HepG2 (cell line): ENCODE results near the gene ANKRD13D. TPM values are rescaled to one million over a fixed set of nuclear protein-coding genes. Genes with fewer than 3 reads are reported as not detected.
A peak's percentile ranks its signal among the peaks of the same experiment; 100 is the strongest.

Source experiments
- ATAC-seq: fragments of 200-7000 bp; cut with Tn5 transposase; 3 replicates; pipeline ENCODE4 v1.9.1; 2020; ENCODE audit warnings: mild to moderate bottlenecking, moderate library complexity
- BruUV-seq: library from RNA; stranded (reverse); fragments of 400-500 nt; replicated peaks from 2 replicates; lab custom pipeline; 2021; lab: Mats Ljungman, UMichigan
- CTCF ChIA-PET: fragments of 300-600 bp; formaldehyde crosslinking; extraction: SDS; loops from one replicate; lab custom pipeline; 2021; ENCODE audit warnings: low total read pairs, inconsistent platforms, low intra/inter-chr PET ratio; lab: Yijun Ruan, JAX
- POLR2A ChIA-PET: fragments of 350-600 bp; sonication (Branson Sonifier 250); formaldehyde crosslinking; loops from one replicate; lab custom pipeline; 2020; ENCODE audit warnings: antibody characterized with exemption, inconsistent platforms; lab: Yijun Ruan, JAX
- DNase-seq: peaks from one replicate; pipeline ENCODE4 v3.0.0-alpha.2; 2015; ENCODE audit warnings: low spot score
- FAIRE-seq: peaks from 3 replicates; lab custom pipeline; 2011; peaks lifted over from hg19 to GRCh38; lab: Jason Lieb, UNC
- H2AFZ ChIP-seq: one replicate; pipeline ENCODE4 v1.6.1; 2011; ENCODE audit warnings: low read length, inconsistent platforms
- H3K27ac ChIP-seq: fragments of 300-600 bp; 3 replicates; pipeline ENCODE4 v1.8.0; 2011; ENCODE audit warnings: mixed run types, mild to moderate bottlenecking, mixed read lengths, low read length, inconsistent platforms; ENCODE audit not compliant: insufficient read depth; ENCODE audit errors: extremely low read length
- H3K27me3 ChIP-seq, 2 experiments: fragments of 200-600 bp in 1 of 2; 2 replicates in 1 of 2; 3 replicates in 1 of 2; pipeline versions ENCODE4 v1.6.0 to v1.8.0; 2011; ENCODE audit warnings: low read length in 2 of 2, mild to moderate bottlenecking in 2 of 2, moderate library complexity in 2 of 2, inconsistent platforms in 1 of 2; ENCODE audit not compliant: insufficient read depth in 2 of 2, control insufficient read depth in 1 of 2
- H3K36me3 ChIP-seq, 2 experiments: fragments of 200-600 bp in 1 of 2; replicated peaks in 1 of 2; 2 replicates in 1 of 2; 3 replicates in 1 of 2; pipeline versions ENCODE4 v1.5.1 to v1.8.0; 2011; ENCODE audit warnings: low read length in 2 of 2, inconsistent platforms in 1 of 2; ENCODE audit not compliant: insufficient read depth in 2 of 2, control insufficient read depth in 1 of 2
- H3K4me1 ChIP-seq: 2 replicates; pipeline ENCODE4 v1.5.1; 2012; ENCODE audit warnings: low read length, inconsistent platforms; ENCODE audit not compliant: insufficient read depth
- H3K4me2 ChIP-seq: 2 replicates; pipeline ENCODE4 v1.6.0; 2011; ENCODE audit warnings: low read depth, low read length, inconsistent platforms
- H3K4me3 ChIP-seq, 3 experiments: fragments of 200-600 bp in 1 of 3; sonication (generic), shearing (Covaris generic) in 1 of 3; replicated peaks in 1 of 3; 2 replicates each; pipeline ENCODE4 v1.5.1; 2011 to 2016; ENCODE audit warnings: low read length in 3 of 3, inconsistent platforms in 2 of 3, low read depth in 2 of 3, mild to moderate bottlenecking in 2 of 3, control low read depth in 1 of 3, mixed read lengths in 1 of 3; ENCODE audit not compliant: insufficient read depth in 1 of 3
- H3K79me2 ChIP-seq: one replicate; pipeline ENCODE4 v1.6.1; 2011; ENCODE audit warnings: low read length, inconsistent platforms; ENCODE audit not compliant: insufficient read depth
- H3K9ac ChIP-seq: 2 replicates; pipeline ENCODE4 v1.6.0; 2011; ENCODE audit warnings: mild to moderate bottlenecking, low read depth, low read length, inconsistent platforms; ENCODE audit not compliant: insufficient read depth
- H3K9me3 ChIP-seq: 2 replicates; pipeline ENCODE4 v1.5.1; 2012; ENCODE audit warnings: mild to moderate bottlenecking, low read length
- H4K20me1 ChIP-seq: 2 replicates; pipeline ENCODE4 v1.6.0; 2011; ENCODE audit warnings: inconsistent platforms, mild to moderate bottlenecking, low read length, moderate library complexity; ENCODE audit not compliant: insufficient read depth
- MAF1 ChIP-seq: sonication (generic); formaldehyde crosslinking; IDR thresholded peaks from 2 replicates; pipeline ENCODE4 v1.5.0; 2020; ENCODE audit warnings: missing genetic modification reagents, borderline replicate concordance
- MYC ChIP-seq: sonication (generic); formaldehyde crosslinking; IDR thresholded peaks from 2 replicates; pipeline ENCODE4 v1.9.0; 2021; ENCODE audit warnings: missing genetic modification reagents, borderline replicate concordance
- RARA ChIP-seq: IDR thresholded peaks from 2 replicates; pipeline ENCODE4 v1.6.1; 2016; ENCODE audit warnings: missing genetic modification reagents, missing compliant biosample characterization
- ZFAT ChIP-seq: sonication (generic); formaldehyde crosslinking; conservative IDR thresholded peaks from 2 replicates; pipeline ENCODE4 v1.8.1; 2023; ENCODE audit warnings: missing genetic modification reagents, inconsistent platforms
- ZFP36L2 ChIP-seq: sonication (generic); formaldehyde crosslinking; IDR thresholded peaks from 2 replicates; pipeline ENCODE4 v1.4.0; 2020; ENCODE audit warnings: missing genetic modification reagents
- ZNF235 ChIP-seq: sonication (generic); formaldehyde crosslinking; IDR thresholded peaks from 2 replicates; pipeline ENCODE4 v1.8.1; 2023; ENCODE audit warnings: mild to moderate bottlenecking, missing genetic modification reagents, borderline replicate concordance
- ZNF33B ChIP-seq: sonication (generic); formaldehyde crosslinking; IDR thresholded peaks from 2 replicates; pipeline ENCODE4 v1.5.1; 2020; ENCODE audit warnings: mild to moderate bottlenecking, missing genetic modification reagents
- ZNF431 ChIP-seq: sonication (generic); formaldehyde crosslinking; IDR thresholded peaks from 2 replicates; pipeline ENCODE4 v1.9.0; 2022; ENCODE audit warnings: missing genetic modification reagents, low read depth, mild to moderate bottlenecking, borderline replicate concordance
- ZNF720 ChIP-seq: sonication (generic); formaldehyde crosslinking; IDR thresholded peaks from 2 replicates; pipeline ENCODE4 v1.4.0; 2020; ENCODE audit warnings: missing genetic modification reagents
- ZNF766 ChIP-seq: sonication (generic); formaldehyde crosslinking; IDR thresholded peaks from 2 replicates; pipeline ENCODE4 v1.5.0; 2020; ENCODE audit warnings: missing genetic modification reagents, borderline replicate concordance
- ZNF781 ChIP-seq: sonication (generic); formaldehyde crosslinking; IDR thresholded peaks from 2 replicates; pipeline ENCODE4 v1.5.1; 2020; ENCODE audit warnings: borderline replicate concordance, mild to moderate bottlenecking, missing genetic modification reagents; ENCODE audit errors: not compliant biosample characterization
- WGBS: methylation state at CpG from one replicate; pipeline ENCODE4 v1.1.6; 2017; ENCODE audit warnings: low lambda C conversion rate; 5-methylcytosine and 5-hydroxymethylcytosine counted together
- in situ Hi-C: cut with HindIII; loops from 2 replicates; pipeline ENCODE4 v1.10.0; 2017; ENCODE audit warnings: low pct_unique_long_range_greater_than_20kb; ENCODE audit not compliant: extremely low pct_ligation_motif_present
- intact Hi-C: fragments of 100-400 bp; cut with micrococcal nuclease; formaldehyde crosslinking; loops from one replicate; pipeline ENCODE4 v1.10.0; 2022; ENCODE audit not compliant: unreplicated experiment
- polyA plus RNA-seq, 8 experiments: library from polyadenylated mRNA; depleted of rRNA in 3 of 8; stranded (reverse) in 7 of 8; unstranded in 1 of 8; fragments of >200 nt; fragmentation: Illumina TruSeq in 4 of 8; extraction: Trizol in 4 of 8; gene quantifications; 2 replicates each; pipeline versions ENCODE4 v1.2.1 to v1.2.3, GENCODE V29; 2011 to 2016; ENCODE audit warnings: low read depth in 4 of 8, missing spikeins in 1 of 8, mixed read lengths in 1 of 8; ENCODE audit not compliant: insufficient read depth in 1 of 8
- total RNA-seq, 5 experiments: library from RNA; depleted of rRNA; stranded (reverse); fragments of >200 nt; fragmentation: Illumina TruSeq; extraction: Trizol; gene quantifications; 2 replicates each; pipeline ENCODE4 v1.2.3, GENCODE V29; 2016; ENCODE audit warnings: low read depth in 1 of 5
- TF ChIP-seq, protein P1 (sequence below): sonication (generic); formaldehyde crosslinking; IDR thresholded peaks from 2 replicates; pipeline ENCODE4 v1.4.0; 2020; ENCODE audit warnings: missing genetic modification reagents
- TF ChIP-seq, protein P2 (sequence below): sonication (generic); formaldehyde crosslinking; IDR thresholded peaks from 2 replicates; pipeline ENCODE4 v1.5.0; 2020; ENCODE audit warnings: missing genetic modification reagents, mild to moderate bottlenecking, borderline replicate concordance
- TF ChIP-seq, protein P3 (sequence below): sonication (generic); formaldehyde crosslinking; IDR thresholded peaks from 2 replicates; pipeline ENCODE4 v1.4.0; 2020; ENCODE audit warnings: mild to moderate bottlenecking, missing genetic modification reagents
- TF ChIP-seq, protein P4 (sequence below): sonication (generic); formaldehyde crosslinking; IDR thresholded peaks from 2 replicates; pipeline ENCODE4 v1.8.1; 2022; ENCODE audit warnings: low read depth, mild to moderate bottlenecking, missing genetic modification reagents

The ANKRD13D gene
- total and polyA plus RNA-seq, 2 of the 13 experiments (the other 11 are each of a cell fraction or from before 2014, with no cell fraction given) = 18.6 to 27.3 TPM

DNA sequence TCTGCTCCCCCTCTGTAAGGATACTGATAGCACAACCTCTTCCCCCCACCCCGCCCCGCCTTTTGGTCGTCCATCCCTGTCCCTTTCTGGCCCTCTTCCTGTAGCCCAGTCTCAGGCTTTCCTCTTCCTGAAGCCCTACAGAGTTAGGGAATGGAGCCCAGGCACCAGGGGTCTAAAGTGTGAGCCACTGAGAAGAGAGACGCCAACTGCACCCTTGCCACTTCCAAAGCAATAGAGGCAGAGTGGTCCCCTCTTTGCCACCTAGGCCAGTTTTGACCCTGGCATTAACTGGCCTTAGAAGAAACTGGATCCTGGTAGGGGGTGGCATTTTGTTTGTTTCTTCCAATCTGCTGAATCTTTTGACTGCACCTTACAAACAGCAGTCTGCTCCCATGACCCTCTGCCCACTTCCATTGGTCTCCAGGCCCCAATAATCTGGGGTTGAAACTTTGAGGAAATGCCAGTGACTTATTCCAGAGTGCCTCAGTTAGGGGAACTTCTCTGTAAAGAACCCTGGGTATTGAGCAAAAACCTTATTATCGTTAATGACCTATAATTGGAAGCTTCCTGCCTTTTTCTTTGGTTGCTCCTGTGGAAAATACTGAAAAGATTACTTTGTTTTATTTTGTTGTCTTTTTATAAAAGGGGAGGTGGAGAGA is 32.5 kb upstream of the ANKRD13D start:
- in situ Hi-C loops (no loop called here), intact Hi-C loops (no loop called here)
- ChIA-PET POLR2A (interaction anchor here (1.1 to 1.9 kb wide), 2 partner anchors 17 to 47 kb away, joined by 4 to 5 read pairs; partner anchors contain the start of gene SSH3), CTCF (no interaction called here)
- Histone ChIP-seq H3K27ac (peak overlapping the region; percentile 87), H2AFZ (no peak overlapping the region), H3K27me3 (no peaks in the 10 kb centered on the region), H3K79me2 (peaks cover 2% of the 10 kb centered on the region), H4K20me1 (no peaks in the 10 kb centered on the region), H3K4me2 (no peak overlapping the region), H3K4me1 (peaks cover 89% of the 10 kb centered on the region), H3K9me3 (no peaks in the 10 kb centered on the region), H3K9ac (no peak overlapping the region), H3K4me3 (no peak overlapping the region), H3K36me3 (peaks cover 35 to 45% of the 10 kb centered on the region in 2 experiments)
- FAIRE-seq = no peak
- no peak for DNase-seq
- WGBS = 85% methylated on average over 5 of the region's 5 CpGs
- no peak for ATAC-seq
- TSS peak; percentile 17 for BruUV-seq
- TF ChIP-seq MYC (CRISPR knock-in tag) (no peak), ZNF720 (no peak), ZNF431 (no peak), ZFAT (CRISPR knock-in tag) (no peak), MAF1 (CRISPR knock-in tag) (no peak), ZNF235 (CRISPR knock-in tag) (no peak), ZFP36L2 (CRISPR knock-in tag) (no peak), ZNF33B (no peak), ZNF766 (CRISPR knock-in tag) (no peak), RARA (CRISPR knock-in tag) (no peak), ZNF781 (CRISPR knock-in tag) (no peak)
- TF ChIP-seq, protein P1, sequence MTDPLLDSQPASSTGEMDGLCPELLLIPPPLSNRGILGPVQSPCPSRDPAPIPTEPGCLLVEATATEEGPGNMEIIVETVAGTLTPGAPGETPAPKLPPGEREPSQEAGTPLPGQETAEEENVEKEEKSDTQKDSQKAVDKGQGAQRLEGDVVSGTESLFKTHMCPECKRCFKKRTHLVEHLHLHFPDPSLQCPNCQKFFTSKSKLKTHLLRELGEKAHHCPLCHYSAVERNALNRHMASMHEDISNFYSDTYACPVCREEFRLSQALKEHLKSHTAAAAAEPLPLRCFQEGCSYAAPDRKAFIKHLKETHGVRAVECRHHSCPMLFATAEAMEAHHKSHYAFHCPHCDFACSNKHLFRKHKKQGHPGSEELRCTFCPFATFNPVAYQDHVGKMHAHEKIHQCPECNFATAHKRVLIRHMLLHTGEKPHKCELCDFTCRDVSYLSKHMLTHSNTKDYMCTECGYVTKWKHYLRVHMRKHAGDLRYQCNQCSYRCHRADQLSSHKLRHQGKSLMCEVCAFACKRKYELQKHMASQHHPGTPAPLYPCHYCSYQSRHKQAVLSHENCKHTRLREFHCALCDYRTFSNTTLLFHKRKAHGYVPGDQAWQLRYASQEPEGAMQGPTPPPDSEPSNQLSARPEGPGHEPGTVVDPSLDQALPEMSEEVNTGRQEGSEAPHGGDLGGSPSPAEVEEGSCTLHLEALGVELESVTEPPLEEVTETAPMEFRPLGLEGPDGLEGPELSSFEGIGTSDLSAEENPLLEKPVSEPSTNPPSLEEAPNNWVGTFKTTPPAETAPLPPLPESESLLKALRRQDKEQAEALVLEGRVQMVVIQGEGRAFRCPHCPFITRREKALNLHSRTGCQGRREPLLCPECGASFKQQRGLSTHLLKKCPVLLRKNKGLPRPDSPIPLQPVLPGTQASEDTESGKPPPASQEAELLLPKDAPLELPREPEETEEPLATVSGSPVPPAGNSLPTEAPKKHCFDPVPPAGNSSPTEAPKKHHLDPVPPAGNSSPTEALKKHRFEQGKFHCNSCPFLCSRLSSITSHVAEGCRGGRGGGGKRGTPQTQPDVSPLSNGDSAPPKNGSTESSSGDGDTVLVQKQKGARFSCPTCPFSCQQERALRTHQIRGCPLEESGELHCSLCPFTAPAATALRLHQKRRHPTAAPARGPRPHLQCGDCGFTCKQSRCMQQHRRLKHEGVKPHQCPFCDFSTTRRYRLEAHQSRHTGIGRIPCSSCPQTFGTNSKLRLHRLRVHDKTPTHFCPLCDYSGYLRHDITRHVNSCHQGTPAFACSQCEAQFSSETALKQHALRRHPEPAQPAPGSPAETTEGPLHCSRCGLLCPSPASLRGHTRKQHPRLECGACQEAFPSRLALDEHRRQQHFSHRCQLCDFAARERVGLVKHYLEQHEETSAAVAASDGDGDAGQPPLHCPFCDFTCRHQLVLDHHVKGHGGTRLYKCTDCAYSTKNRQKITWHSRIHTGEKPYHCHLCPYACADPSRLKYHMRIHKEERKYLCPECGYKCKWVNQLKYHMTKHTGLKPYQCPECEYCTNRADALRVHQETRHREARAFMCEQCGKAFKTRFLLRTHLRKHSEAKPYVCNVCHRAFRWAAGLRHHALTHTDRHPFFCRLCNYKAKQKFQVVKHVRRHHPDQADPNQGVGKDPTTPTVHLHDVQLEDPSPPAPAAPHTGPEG (CRISPR knock-in tag) = no peak
- TF ChIP-seq, protein P2, sequence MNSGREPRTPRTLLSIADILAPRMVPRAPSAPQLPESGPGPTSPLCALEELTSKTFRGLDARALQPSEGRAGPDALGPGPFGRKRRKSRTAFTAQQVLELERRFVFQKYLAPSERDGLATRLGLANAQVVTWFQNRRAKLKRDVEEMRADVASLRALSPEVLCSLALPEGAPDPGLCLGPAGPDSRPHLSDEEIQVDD (CRISPR knock-in tag) = no peak
- TF ChIP-seq, protein P3, sequence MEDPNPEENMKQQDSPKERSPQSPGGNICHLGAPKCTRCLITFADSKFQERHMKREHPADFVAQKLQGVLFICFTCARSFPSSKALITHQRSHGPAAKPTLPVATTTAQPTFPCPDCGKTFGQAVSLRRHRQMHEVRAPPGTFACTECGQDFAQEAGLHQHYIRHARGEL (CRISPR knock-in tag) = no peak
- TF ChIP-seq, protein P4, sequence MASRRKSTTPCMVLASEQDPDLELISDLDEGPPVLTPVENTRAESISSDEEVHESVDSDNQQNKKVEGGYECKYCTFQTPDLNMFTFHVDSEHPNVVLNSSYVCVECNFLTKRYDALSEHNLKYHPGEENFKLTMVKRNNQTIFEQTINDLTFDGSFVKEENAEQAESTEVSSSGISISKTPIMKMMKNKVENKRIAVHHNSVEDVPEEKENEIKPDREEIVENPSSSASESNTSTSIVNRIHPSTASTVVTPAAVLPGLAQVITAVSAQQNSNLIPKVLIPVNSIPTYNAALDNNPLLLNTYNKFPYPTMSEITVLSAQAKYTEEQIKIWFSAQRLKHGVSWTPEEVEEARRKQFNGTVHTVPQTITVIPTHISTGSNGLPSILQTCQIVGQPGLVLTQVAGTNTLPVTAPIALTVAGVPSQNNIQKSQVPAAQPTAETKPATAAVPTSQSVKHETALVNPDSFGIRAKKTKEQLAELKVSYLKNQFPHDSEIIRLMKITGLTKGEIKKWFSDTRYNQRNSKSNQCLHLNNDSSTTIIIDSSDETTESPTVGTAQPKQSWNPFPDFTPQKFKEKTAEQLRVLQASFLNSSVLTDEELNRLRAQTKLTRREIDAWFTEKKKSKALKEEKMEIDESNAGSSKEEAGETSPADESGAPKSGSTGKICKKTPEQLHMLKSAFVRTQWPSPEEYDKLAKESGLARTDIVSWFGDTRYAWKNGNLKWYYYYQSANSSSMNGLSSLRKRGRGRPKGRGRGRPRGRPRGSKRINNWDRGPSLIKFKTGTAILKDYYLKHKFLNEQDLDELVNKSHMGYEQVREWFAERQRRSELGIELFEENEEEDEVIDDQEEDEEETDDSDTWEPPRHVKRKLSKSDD (CRISPR knock-in tag) = no peak
